Measurements from ENCODE around the gene DDX6. TPM values are rescaled to one million over a fixed set of nuclear protein-coding genes. Genes with fewer than 3 reads are reported as not detected.
"Not testable (repeated sequence)": the region's sequence is repeated elsewhere in the genome, so short reads cannot be mapped to it uniquely, and the experiment has no call there.

Gene DDX6
- total and polyA plus RNA-seq, 2 donors (not counting 3 experiments of a cell fraction or from before 2014, with no cell fraction given): 19.1 to 138 TPM

GRCh38 chr11:118727721-118728066 lies 63.3 kb downstream of the DDX6 start:
- H3K36me3 ChIP-seq (ENCODE audit: control insufficient read depth in 2 of 2, extremely low read depth in 1 of 2, insufficient read depth in 2 of 2, low read length in 2 of 2); H3K4me3 ChIP-seq (replicated peaks in 1 of 3; ENCODE audit: insufficient read depth in 1 of 3, low read depth in 1 of 3, low read length in 3 of 3); H4K20me1 ChIP-seq (replicated peaks; ENCODE audit: control insufficient read depth, extremely low read depth, insufficient read depth, low read length); H3K4me1 ChIP-seq (ENCODE audit: control insufficient read depth, extremely low read depth, insufficient read depth, low read length); H3K27me3 ChIP-seq (ENCODE audit: control insufficient read depth in 2 of 2, insufficient read depth in 2 of 2, low read length in 2 of 2); H3K4me2 ChIP-seq (ENCODE audit: insufficient read depth, low read length); H3K9ac ChIP-seq (replicated peaks; ENCODE audit: extremely low read depth, insufficient read depth, low read length); dilution Hi-C loops (cut with MboI; ENCODE audit: extremely low pct_ligation_motif_present, low sequenced_read_pairs); POLR2A ChIA-PET; CTCF ChIA-PET; BruUV-seq (replicated peaks); H3K27ac ChIP-seq (ENCODE audit: insufficient read depth, low read depth, low read length); H3K9me3 ChIP-seq (replicated peaks; ENCODE audit: control insufficient read depth, insufficient read depth, low read length); H3K9me1 ChIP-seq (replicated peaks; ENCODE audit: control insufficient read depth, extremely low read depth, insufficient read depth, low read length); intact Hi-C loops (cut with micrococcal nuclease); H3K79me2 ChIP-seq (ENCODE audit: control insufficient read depth, insufficient read depth, low read length); FAIRE-seq; DNase-seq (ENCODE audit: low read depth, low spot score); H2AFZ ChIP-seq (ENCODE audit: low read depth, low read length): not testable (repeated sequence)

DNA sequence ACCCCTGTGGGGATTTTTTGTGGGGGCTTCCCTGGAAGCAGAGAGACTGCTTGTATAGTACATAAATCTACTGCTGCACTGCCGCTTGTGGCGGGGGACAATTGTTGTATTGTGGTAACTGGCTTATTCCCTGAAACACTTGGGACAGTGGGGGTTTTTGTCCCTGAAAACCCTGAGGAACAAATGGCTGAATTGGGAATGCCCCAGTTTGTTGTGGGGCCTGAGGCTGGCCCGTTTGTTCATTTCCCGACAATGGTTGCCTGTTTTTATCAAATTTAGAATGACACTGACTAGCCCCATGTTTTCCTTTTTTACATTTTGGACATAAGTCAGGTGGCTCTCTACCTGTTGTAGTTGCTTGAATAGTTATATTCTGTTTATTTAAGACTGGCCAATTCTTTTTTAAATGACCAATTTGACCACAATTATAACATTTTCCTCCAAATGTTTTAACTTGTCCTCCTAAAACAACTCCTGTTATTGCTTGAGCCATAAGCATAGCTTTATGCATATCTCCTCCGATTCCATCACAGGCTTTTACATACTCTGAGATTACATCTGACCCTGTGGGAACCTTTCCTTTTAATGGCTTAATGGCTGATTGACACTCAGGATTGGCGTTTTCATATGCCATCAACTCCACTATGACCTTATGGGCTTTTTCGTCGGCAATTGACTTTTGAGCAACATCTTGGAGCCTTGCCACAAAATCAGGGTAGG lies 63.8 kb downstream of the DDX6 start:
- H4K20me1 ChIP-seq (replicated peaks; ENCODE audit: control insufficient read depth, extremely low read depth, insufficient read depth, low read length); POLR2A ChIA-PET; BruUV-seq (replicated peaks); H3K9me3 ChIP-seq (replicated peaks; ENCODE audit: control insufficient read depth, insufficient read depth, low read length); H3K36me3 ChIP-seq (ENCODE audit: control insufficient read depth in 2 of 2, extremely low read depth in 1 of 2, insufficient read depth in 2 of 2, low read length in 2 of 2); H3K9ac ChIP-seq (replicated peaks; ENCODE audit: extremely low read depth, insufficient read depth, low read length); intact Hi-C loops (cut with micrococcal nuclease); H3K4me2 ChIP-seq (ENCODE audit: insufficient read depth, low read length); H3K27ac ChIP-seq (ENCODE audit: insufficient read depth, low read depth, low read length); FAIRE-seq; CTCF ChIA-PET; dilution Hi-C loops (cut with MboI; ENCODE audit: extremely low pct_ligation_motif_present, low sequenced_read_pairs); DNase-seq (ENCODE audit: low read depth, low spot score); H3K4me3 ChIP-seq (replicated peaks in 1 of 3; ENCODE audit: insufficient read depth in 1 of 3, low read depth in 1 of 3, low read length in 3 of 3); H3K9me1 ChIP-seq (replicated peaks; ENCODE audit: control insufficient read depth, extremely low read depth, insufficient read depth, low read length); H2AFZ ChIP-seq (ENCODE audit: low read depth, low read length); H3K27me3 ChIP-seq (ENCODE audit: control insufficient read depth in 2 of 2, insufficient read depth in 2 of 2, low read length in 2 of 2); H3K4me1 ChIP-seq (ENCODE audit: control insufficient read depth, extremely low read depth, insufficient read depth, low read length); H3K79me2 ChIP-seq (ENCODE audit: control insufficient read depth, insufficient read depth, low read length): not testable (repeated sequence)

GRCh38 chr11:118721478-118722015 lies 69.4 kb downstream of the DDX6 start:
- H3K4me1 ChIP-seq (ENCODE audit: control insufficient read depth, extremely low read depth, insufficient read depth, low read length); CTCF ChIA-PET; H3K9ac ChIP-seq (replicated peaks; ENCODE audit: extremely low read depth, insufficient read depth, low read length); H3K36me3 ChIP-seq (ENCODE audit: control insufficient read depth in 2 of 2, extremely low read depth in 1 of 2, insufficient read depth in 2 of 2, low read length in 2 of 2); H3K79me2 ChIP-seq (ENCODE audit: control insufficient read depth, insufficient read depth, low read length); H3K9me1 ChIP-seq (replicated peaks; ENCODE audit: control insufficient read depth, extremely low read depth, insufficient read depth, low read length); FAIRE-seq; POLR2A ChIA-PET; H2AFZ ChIP-seq (ENCODE audit: low read depth, low read length); H4K20me1 ChIP-seq (replicated peaks; ENCODE audit: control insufficient read depth, extremely low read depth, insufficient read depth, low read length); H3K27me3 ChIP-seq (ENCODE audit: control insufficient read depth in 2 of 2, insufficient read depth in 2 of 2, low read length in 2 of 2); H3K4me3 ChIP-seq (replicated peaks in 1 of 3; ENCODE audit: insufficient read depth in 1 of 3, low read depth in 1 of 3, low read length in 3 of 3); H3K27ac ChIP-seq (ENCODE audit: insufficient read depth, low read depth, low read length); H3K9me3 ChIP-seq (replicated peaks; ENCODE audit: control insufficient read depth, insufficient read depth, low read length); DNase-seq (ENCODE audit: low read depth, low spot score); BruUV-seq (replicated peaks); dilution Hi-C loops (cut with MboI; ENCODE audit: extremely low pct_ligation_motif_present, low sequenced_read_pairs); H3K4me2 ChIP-seq (ENCODE audit: insufficient read depth, low read length); intact Hi-C loops (cut with micrococcal nuclease): not testable (repeated sequence)

DNA sequence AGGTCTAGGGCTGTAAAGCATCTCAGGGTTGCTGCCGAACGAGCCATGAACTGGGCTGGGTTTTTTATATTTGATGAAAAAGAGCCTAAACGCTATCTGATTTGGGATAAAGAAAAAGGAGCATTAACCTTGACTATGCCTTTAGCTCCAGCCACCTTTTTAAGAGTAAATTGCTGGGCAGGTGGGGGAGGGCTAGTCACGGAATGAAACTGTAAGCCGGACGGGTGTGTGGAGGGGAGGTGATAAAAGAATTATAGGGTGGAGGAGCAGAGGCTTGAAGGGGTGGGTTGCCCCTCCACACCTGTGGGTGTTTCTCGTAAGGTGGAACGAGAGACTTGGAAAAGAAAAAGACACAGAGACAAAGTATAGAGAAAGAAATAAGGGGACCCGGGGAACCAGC lies 70.2 kb downstream of the DDX6 start:
- H2AFZ ChIP-seq (ENCODE audit: low read depth, low read length); intact Hi-C loops (cut with micrococcal nuclease); H3K27me3 ChIP-seq (ENCODE audit: control insufficient read depth in 2 of 2, insufficient read depth in 2 of 2, low read length in 2 of 2); H3K4me1 ChIP-seq (ENCODE audit: control insufficient read depth, extremely low read depth, insufficient read depth, low read length); dilution Hi-C loops (cut with MboI; ENCODE audit: extremely low pct_ligation_motif_present, low sequenced_read_pairs); BruUV-seq (replicated peaks); H3K36me3 ChIP-seq (ENCODE audit: control insufficient read depth in 2 of 2, extremely low read depth in 1 of 2, insufficient read depth in 2 of 2, low read length in 2 of 2); H3K9ac ChIP-seq (replicated peaks; ENCODE audit: extremely low read depth, insufficient read depth, low read length); POLR2A ChIA-PET; H3K4me3 ChIP-seq (replicated peaks in 1 of 3; ENCODE audit: insufficient read depth in 1 of 3, low read depth in 1 of 3, low read length in 3 of 3); CTCF ChIA-PET; H3K4me2 ChIP-seq (ENCODE audit: insufficient read depth, low read length); FAIRE-seq; H3K27ac ChIP-seq (ENCODE audit: insufficient read depth, low read depth, low read length); H4K20me1 ChIP-seq (replicated peaks; ENCODE audit: control insufficient read depth, extremely low read depth, insufficient read depth, low read length); H3K79me2 ChIP-seq (ENCODE audit: control insufficient read depth, insufficient read depth, low read length); DNase-seq (ENCODE audit: low read depth, low spot score); H3K9me1 ChIP-seq (replicated peaks; ENCODE audit: control insufficient read depth, extremely low read depth, insufficient read depth, low read length); H3K9me3 ChIP-seq (replicated peaks; ENCODE audit: control insufficient read depth, insufficient read depth, low read length): not testable (repeated sequence)
